Cortex of kidney (tissue), 1 donor: Measurements from ENCODE around the gene CACNA1G.

ENCODE experiments used
- DNase-seq: peaks from one replicate; lab custom pipeline; 2025; lab: John Stamatoyannopoulos, UW

Gene CACNA1G

GRCh38 chr17:50533720-50534148 is 26.8 kb upstream of the CACNA1G start:
- DNase-seq = no peak

- no peak for DNase-seq
These were observed 26.1 kb upstream of the CACNA1G start for GRCh38 chr17:50534222-50534978.

GRCh38 chr17:50534979-50535326 is 25.6 kb upstream of the CACNA1G start:
- DNase-seq = no peak

GRCh38 chr17:50535407-50535806 is 25.1 kb upstream of the CACNA1G start:
- no peak for DNase-seq

GRCh38 chr17:50536683-50537646 is 23.6 kb upstream of the CACNA1G start:
- no peak for DNase-seq

- no peak for DNase-seq
These were observed 22.6 kb upstream of the CACNA1G start for GRCh38 chr17:50537721-50538548.

GRCh38 chr17:50538549-50539410 is 21.7 kb upstream of the CACNA1G start:
- no peak for DNase-seq

GRCh38 chr17:50539762-50540559 is 20.6 kb upstream of the CACNA1G start:
- DNase-seq = no peak

- DNase-seq = no peak
These were observed 19.7 kb upstream of the CACNA1G start for GRCh38 chr17:50540560-50541401.

- DNase-seq = no peak
These were observed 19.2 kb upstream of the CACNA1G start for GRCh38 chr17:50541402-50541715.

GRCh38 chr17:50541716-50542688 is 18.5 kb upstream of the CACNA1G start:
- peak; percentile 37 for DNase-seq

- no peak for DNase-seq
These were observed 17.4 kb upstream of the CACNA1G start for GRCh38 chr17:50542795-50543774.

- no peak for DNase-seq
These were observed 16.0 kb upstream of the CACNA1G start for GRCh38 chr17:50544516-50544915.

- DNase-seq = no peak
These were observed 15.2 kb upstream of the CACNA1G start for GRCh38 chr17:50545311-50545710.

- DNase-seq = no peak
These were observed 13.8 kb upstream of the CACNA1G start for GRCh38 chr17:50546701-50547034.

GRCh38 chr17:50547035-50547735 is 13.3 kb upstream of the CACNA1G start, which contains the start of gene SPATA20:
Gene SPATA20 (plus strand): TSS chr17:50547174. CDS start chr17:50547209, 35 bp downstream.
- no peak for DNase-seq

- no peak for DNase-seq
These were observed 12.8 kb upstream of the CACNA1G start for GRCh38 chr17:50547736-50548083.
